ENCODE measurements around the gene NELFCD.

NELFCD gene

GRCh38 chr20:59004493-59004762 lies 23.4 kb downstream of the NELFCD start:
- H3K36me3 ChIP-seq (ENCODE audit: control insufficient read depth, insufficient read depth, low read length) = peaks cover 27% of the 10 kb centered on the region
- H3K27ac ChIP-seq (ENCODE audit: low read depth, low read length, severe bottlenecking) = no peak overlapping the region
- H3K4me3 ChIP-seq (ENCODE audit: extremely low read depth, insufficient read depth, low read length, poor library complexity, severe bottlenecking) = no peak overlapping the region
- 93 to 100% methylated on average over 3 of the region's 4 CpGs for WGBS, 2 experiments (ENCODE audit: insufficient coverage in 2 of 2)
- H3K9me3 ChIP-seq (ENCODE audit: control insufficient read depth, low read length) = no peaks in the 10 kb centered on the region
- H3K4me1 ChIP-seq (ENCODE audit: control insufficient read depth, insufficient read depth, low read length, poor library complexity, severe bottlenecking) = peaks cover 11% of the 10 kb centered on the region

- no peak overlapping the region for H3K27ac ChIP-seq (ENCODE audit: low read depth, low read length, severe bottlenecking)
- peaks cover 24% of the 10 kb centered on the region for H3K36me3 ChIP-seq (ENCODE audit: control insufficient read depth, insufficient read depth, low read length)
- H3K4me1 ChIP-seq (ENCODE audit: control insufficient read depth, insufficient read depth, low read length, poor library complexity, severe bottlenecking) = peaks cover 13% of the 10 kb centered on the region
- no peaks in the 10 kb centered on the region for H3K9me3 ChIP-seq (ENCODE audit: control insufficient read depth, low read length)
- WGBS, 2 experiments (ENCODE audit: insufficient coverage in 2 of 2) = 94 to 95% methylated on average over 16 of the region's 17 CpGs
- H3K4me3 ChIP-seq (ENCODE audit: extremely low read depth, insufficient read depth, low read length, poor library complexity, severe bottlenecking) = no peak overlapping the region
Observed at GRCh38 chr20:59004763-59005522, 23.9 kb downstream of the NELFCD start.

GRCh38 chr20:59005523-59006166 lies 24.6 kb downstream of the NELFCD start:
- Histone ChIP-seq H3K9me3 (ENCODE audit: control insufficient read depth, low read length) (no peaks in the 10 kb centered on the region), H3K27ac (ENCODE audit: low read depth, low read length, severe bottlenecking) (no peak overlapping the region), H3K4me1 (ENCODE audit: control insufficient read depth, insufficient read depth, low read length, poor library complexity, severe bottlenecking) (peaks cover 19% of the 10 kb centered on the region), H3K36me3 (ENCODE audit: control insufficient read depth, insufficient read depth, low read length) (peaks cover 17% of the 10 kb centered on the region), H3K4me3 (ENCODE audit: extremely low read depth, insufficient read depth, low read length, poor library complexity, severe bottlenecking) (peak overlapping the region; percentile 50)
- WGBS, 2 experiments (ENCODE audit: insufficient coverage in 2 of 2) = 100% methylated on average over 1 to 3 of the region's 3 CpGs

- WGBS, 2 experiments (ENCODE audit: insufficient coverage in 2 of 2) = 85 to 89% methylated on average over 22 to 24 of the region's 29 CpGs
- no peak overlapping the region for H3K27ac ChIP-seq (ENCODE audit: low read depth, low read length, severe bottlenecking)
Observed at GRCh38 chr20:59006167-59006863, 25.3 kb downstream of the NELFCD start.

GRCh38 chr20:59006864-59007664 lies 26.0 kb downstream of the NELFCD start, which contains the start of gene CTSZ:
TSS of gene CTSZ (minus strand) at chr20:59007254. CDS start at chr20:59007128, 126 bp downstream.
- H3K4me1 ChIP-seq (ENCODE audit: control insufficient read depth, insufficient read depth, low read length, poor library complexity, severe bottlenecking) = peaks cover 27% of the 10 kb centered on the region
- H3K4me3 ChIP-seq (ENCODE audit: extremely low read depth, insufficient read depth, low read length, poor library complexity, severe bottlenecking) = peak within 1 kb of the TSS; percentile 50
- no peaks in the 10 kb centered on the region for H3K9me3 ChIP-seq (ENCODE audit: control insufficient read depth, low read length)
- peaks cover 11% of the 10 kb centered on the region for H3K36me3 ChIP-seq (ENCODE audit: control insufficient read depth, insufficient read depth, low read length)
- 2 to 10% methylated on average over 54 to 78 of the region's 82 CpGs for WGBS, 2 experiments (ENCODE audit: insufficient coverage in 2 of 2)
- no peak within 1 kb of the TSS for H3K27ac ChIP-seq (ENCODE audit: low read depth, low read length, severe bottlenecking)

More at GRCh38 chr20:59006167-59006863, 25.3 kb downstream of the NELFCD start:
- peak overlapping the region; percentile 50 for H3K4me3 ChIP-seq (ENCODE audit: extremely low read depth, insufficient read depth, low read length, poor library complexity, severe bottlenecking)
- H3K36me3 ChIP-seq (ENCODE audit: control insufficient read depth, insufficient read depth, low read length) = peaks cover 14% of the 10 kb centered on the region
- peaks cover 26% of the 10 kb centered on the region for H3K4me1 ChIP-seq (ENCODE audit: control insufficient read depth, insufficient read depth, low read length, poor library complexity, severe bottlenecking)
- H3K9me3 ChIP-seq (ENCODE audit: control insufficient read depth, low read length) = no peaks in the 10 kb centered on the region

- peaks cover 9% of the 10 kb centered on the region for H3K36me3 ChIP-seq (ENCODE audit: control insufficient read depth, insufficient read depth, low read length)
- WGBS, 2 experiments (ENCODE audit: insufficient coverage in 2 of 2) = 89 to 90% methylated on average over 22 to 24 of the region's 24 CpGs
- H3K4me1 ChIP-seq (ENCODE audit: control insufficient read depth, insufficient read depth, low read length, poor library complexity, severe bottlenecking) = peaks cover 27% of the 10 kb centered on the region
- no peak overlapping the region for H3K4me3 ChIP-seq (ENCODE audit: extremely low read depth, insufficient read depth, low read length, poor library complexity, severe bottlenecking)
- no peak overlapping the region for H3K27ac ChIP-seq (ENCODE audit: low read depth, low read length, severe bottlenecking)
- no peaks in the 10 kb centered on the region for H3K9me3 ChIP-seq (ENCODE audit: control insufficient read depth, low read length)
Observed at GRCh38 chr20:59007665-59008511, 26.8 kb downstream of the NELFCD start.

- Histone ChIP-seq H3K27ac (ENCODE audit: low read depth, low read length, severe bottlenecking) (no peak overlapping the region), H3K9me3 (ENCODE audit: control insufficient read depth, low read length) (no peaks in the 10 kb centered on the region), H3K4me1 (ENCODE audit: control insufficient read depth, insufficient read depth, low read length, poor library complexity, severe bottlenecking) (peaks cover 27% of the 10 kb centered on the region), H3K36me3 (ENCODE audit: control insufficient read depth, insufficient read depth, low read length) (peaks cover 5% of the 10 kb centered on the region), H3K4me3 (ENCODE audit: extremely low read depth, insufficient read depth, low read length, poor library complexity, severe bottlenecking) (no peak overlapping the region)
- WGBS, 2 experiments (ENCODE audit: insufficient coverage in 2 of 2) = 84 to 88% methylated on average over 5 to 6 of the region's 8 CpGs
Observed at GRCh38 chr20:59008715-59009336, 27.8 kb downstream of the NELFCD start.

- H3K27ac ChIP-seq (ENCODE audit: low read depth, low read length, severe bottlenecking) = peak overlapping the region; percentile 93
- 78 to 87% methylated on average over 5 of the region's 8 CpGs for WGBS, 2 experiments (ENCODE audit: insufficient coverage in 2 of 2)
- no peak overlapping the region for H3K4me3 ChIP-seq (ENCODE audit: extremely low read depth, insufficient read depth, low read length, poor library complexity, severe bottlenecking)
- H3K36me3 ChIP-seq (ENCODE audit: control insufficient read depth, insufficient read depth, low read length) = no peaks in the 10 kb centered on the region
- H3K9me3 ChIP-seq (ENCODE audit: control insufficient read depth, low read length) = no peaks in the 10 kb centered on the region
- H3K4me1 ChIP-seq (ENCODE audit: control insufficient read depth, insufficient read depth, low read length, poor library complexity, severe bottlenecking) = peaks cover 36% of the 10 kb centered on the region
Observed at GRCh38 chr20:59010321-59010994, 29.4 kb downstream of the NELFCD start.
